Head of caudate nucleus (tissue), 42 donors: ENCODE measurements around the gene RGS11.

Experiments
- DNase-seq, 42 donors: peaks; one replicate each; pipeline versions ENCODE4 v3.0.0 to v3.0.0-alpha.2; 2020 to 2021; ENCODE audit warnings: mixed read lengths in 7 of 42
- intact Hi-C: fragments of 100-400 bp; cut with DNase I; formaldehyde crosslinking; loops from one replicate; pipeline ENCODE4 v1.15.0; 2022

The RGS11 gene

DNA sequence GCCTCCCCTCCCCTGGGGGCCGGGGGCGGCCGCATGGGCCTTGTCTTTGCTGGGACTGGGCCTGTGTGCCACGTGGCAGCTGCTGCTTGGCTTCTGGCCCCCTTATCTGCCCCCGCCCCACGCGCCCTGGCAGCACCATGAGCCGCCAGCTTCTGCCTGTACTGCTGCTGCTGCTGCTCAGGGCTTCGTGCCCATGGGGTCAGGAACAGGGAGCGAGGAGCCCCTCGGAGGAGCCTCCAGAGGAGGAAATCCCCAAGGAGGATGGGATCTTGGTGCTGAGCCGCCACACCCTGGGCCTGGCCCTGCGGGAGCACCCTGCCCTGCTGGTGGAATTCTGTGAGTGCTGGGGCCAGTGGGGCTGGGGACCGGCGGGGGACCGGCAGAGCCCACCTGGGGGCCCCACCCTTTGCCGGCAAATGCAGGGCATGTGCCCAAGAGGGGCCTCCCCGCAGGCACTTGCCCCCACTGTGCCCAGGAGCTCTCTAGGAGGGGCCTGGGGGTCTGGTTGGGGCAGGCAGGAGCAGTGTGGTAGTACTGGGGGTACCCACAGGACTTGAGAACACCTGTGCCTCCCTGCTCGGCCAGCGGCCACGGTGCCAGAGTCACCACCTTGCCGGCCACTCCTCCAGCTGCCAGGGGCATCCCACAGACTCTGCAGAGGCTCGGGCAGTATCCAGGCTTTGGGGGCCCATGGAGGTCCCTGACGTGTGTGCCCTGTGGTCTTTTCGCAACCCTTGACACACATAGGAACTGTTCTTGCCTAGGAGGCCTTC, 7.5 kb upstream of the RGS11 start, which contains the start of gene PDIA2:
PDIA2 (plus strand) TSS at position 132 of the 773 bp plus-strand sequence; CDS start at position 138, 6 bp downstream.
- intact Hi-C loops, result no loop called here
- DNase-seq, result peak in 5 of 42 donors; percentile 10 to 66 (median 43)

GRCh38 chr16:282491-282890, 6.7 kb upstream of the RGS11 start:
- DNase-seq, result no peak
- intact Hi-C loops, result no loop called here

GRCh38 chr16:281660-282255, 6.0 kb upstream of the RGS11 start:
- intact Hi-C loops, result no loop called here
- DNase-seq, result no peak

GRCh38 chr16:280991-281659, 5.4 kb upstream of the RGS11 start:
- intact Hi-C loops, result no loop called here
- DNase-seq, result no peak

DNA sequence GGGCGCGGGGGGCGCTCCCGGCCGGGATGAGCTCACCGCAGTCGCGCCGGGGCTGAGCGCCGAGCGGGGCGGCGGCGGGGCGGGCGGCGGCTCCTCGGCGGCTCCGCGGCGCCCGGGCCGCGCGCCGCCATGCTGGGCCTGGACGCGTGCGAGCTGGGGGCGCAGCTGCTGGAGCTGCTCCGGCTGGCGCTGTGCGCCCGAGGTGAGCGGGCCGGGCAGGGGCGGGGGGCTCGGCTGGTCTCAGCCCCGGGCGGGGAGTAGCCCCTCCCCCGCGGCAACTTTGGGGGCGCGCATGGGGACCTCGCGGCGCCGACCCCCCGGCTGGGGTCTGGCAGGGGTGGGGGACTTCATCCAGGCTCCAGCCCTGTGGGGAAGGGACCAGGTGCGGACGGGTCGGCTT, 4.8 kb upstream of the RGS11 start, which contains the start of gene ARHGDIG:
ARHGDIG (plus strand) TSS at position 40 of the 400 bp plus-strand sequence; CDS start at position 130, 90 bp downstream.
- DNase-seq, result peak in 1 of 42 donors; percentile 24
- intact Hi-C loops, result no loop called here

- DNase-seq, result no peak
- intact Hi-C loops, result no loop called here
Measured at GRCh38 chr16:280005-280460, 4.3 kb upstream of the RGS11 start.

- DNase-seq, result no peak
- intact Hi-C loops, result no loop called here
Measured at GRCh38 chr16:279531-279930, 3.8 kb upstream of the RGS11 start.

DNA sequence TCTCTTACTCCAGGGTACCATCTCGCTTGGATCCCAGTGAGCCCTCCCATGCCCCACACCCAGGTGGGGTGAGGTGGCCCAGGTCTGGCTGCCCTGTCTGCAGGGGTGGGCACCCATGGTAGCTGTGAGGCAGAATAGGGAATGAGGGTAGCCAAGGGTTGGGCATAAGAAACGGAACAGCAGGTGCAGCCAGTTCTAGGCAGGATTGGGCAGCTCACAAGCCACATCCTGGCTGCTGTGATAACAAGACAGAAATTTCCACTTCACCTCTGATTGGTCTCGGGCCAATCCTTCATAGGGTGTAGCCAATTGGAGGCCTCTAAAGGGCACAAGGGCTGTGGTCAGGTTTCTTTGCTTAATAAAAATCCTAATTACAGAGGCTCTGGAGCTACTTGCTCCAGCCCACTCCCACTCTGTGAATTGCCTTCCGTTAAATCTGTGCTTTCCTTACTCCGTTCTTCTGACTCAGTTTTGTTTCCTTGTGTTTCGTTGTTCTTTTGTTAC, 3.2 kb upstream of the RGS11 start:
- peak in 3 of 42 donors; percentile 17 to 25 (median 22) for DNase-seq
- intact Hi-C loops, result no loop called here

DNA sequence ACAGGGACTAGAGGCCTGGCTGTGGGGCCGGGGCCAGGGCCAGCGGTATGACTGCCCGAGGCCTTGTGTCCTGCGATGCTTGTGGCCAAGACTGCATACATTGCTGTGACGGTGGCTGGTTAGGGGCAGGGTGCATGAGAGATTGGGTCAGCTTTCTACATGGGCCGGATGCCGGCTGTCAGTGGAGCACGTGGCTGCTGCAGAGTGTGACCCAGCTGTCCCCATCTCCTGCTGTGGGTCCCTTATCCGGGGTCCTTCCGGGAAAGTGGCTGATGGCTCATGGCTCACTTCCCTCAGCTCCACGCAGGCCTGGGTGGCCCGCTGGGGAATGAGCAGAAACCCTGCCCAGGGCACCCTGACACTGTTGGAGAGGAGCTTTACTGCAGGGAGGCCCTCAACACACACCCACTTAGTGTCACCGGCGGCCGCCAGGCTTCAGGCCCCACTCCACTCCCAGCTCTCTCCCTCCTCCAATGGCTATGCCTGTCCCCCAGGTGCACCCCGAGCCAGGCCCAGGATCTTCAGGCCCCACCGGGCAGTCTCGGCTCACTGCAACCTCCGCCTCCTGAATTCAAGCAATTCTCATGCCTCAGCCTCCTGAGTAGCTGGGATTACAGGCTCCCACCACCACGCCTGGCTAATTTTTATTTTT, 808 bp upstream of the RGS11 start:
- intact Hi-C loops, result no loop called here
- DNase-seq, result no peak

- peak in 41 of 42 donors; percentile 23 to 78 (median 56) for DNase-seq
- intact Hi-C loops, result no loop called here
Measured at GRCh38 chr16:275041-275641, 603 bp downstream of the RGS11 start.

- no peak for DNase-seq
- intact Hi-C loops, result no loop called here
Measured at GRCh38 chr16:273547-274421, 2.0 kb downstream of the RGS11 start.

GRCh38 chr16:272633-273546, 2.9 kb downstream of the RGS11 start:
- intact Hi-C loops, result no loop called here
- DNase-seq, result no peak

DNA sequence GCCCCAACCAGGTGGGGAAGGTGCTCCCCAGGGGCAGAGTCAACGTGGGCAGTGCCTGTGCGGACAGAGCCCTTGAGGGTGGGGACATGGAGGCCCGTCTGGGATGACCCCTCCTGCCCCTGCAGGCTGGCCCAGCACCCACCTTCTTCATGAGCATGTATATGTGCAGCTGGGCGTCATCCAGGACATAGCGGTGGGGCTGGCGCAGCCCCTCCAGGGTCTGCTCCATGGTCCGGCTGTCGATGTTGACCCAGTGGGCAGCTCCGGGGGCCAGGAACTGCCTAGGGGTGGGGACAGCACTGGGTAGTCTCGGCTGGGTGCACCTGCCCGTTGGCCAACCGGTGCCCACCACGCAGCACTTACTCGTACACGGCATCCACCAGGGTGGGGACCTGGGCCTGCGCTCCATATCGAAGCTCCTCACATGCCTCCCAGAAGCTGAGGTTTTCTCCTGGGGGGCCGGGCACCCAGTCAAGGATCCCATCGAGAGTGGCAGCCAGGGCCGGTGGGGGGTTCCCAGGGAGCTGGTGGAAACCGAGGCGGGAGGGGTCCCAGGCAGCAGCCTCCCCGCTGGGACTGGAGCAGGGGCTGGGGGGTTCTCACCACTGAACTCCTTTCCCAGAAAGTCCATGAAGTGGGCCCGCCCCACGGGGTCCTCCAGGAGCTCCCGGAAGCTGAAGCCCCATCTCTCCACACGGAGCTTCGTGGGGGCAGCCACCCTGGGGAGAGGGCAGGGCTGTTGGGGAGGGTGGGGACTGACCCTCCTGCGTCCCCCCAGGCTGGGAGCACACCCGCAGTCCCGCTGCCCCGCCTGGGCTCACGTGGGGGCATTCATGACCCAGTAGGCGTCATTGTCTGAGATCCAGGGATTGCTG, 5.1 kb downstream of the RGS11 start:
- intact Hi-C loops, result no loop called here
- no peak for DNase-seq

DNA sequence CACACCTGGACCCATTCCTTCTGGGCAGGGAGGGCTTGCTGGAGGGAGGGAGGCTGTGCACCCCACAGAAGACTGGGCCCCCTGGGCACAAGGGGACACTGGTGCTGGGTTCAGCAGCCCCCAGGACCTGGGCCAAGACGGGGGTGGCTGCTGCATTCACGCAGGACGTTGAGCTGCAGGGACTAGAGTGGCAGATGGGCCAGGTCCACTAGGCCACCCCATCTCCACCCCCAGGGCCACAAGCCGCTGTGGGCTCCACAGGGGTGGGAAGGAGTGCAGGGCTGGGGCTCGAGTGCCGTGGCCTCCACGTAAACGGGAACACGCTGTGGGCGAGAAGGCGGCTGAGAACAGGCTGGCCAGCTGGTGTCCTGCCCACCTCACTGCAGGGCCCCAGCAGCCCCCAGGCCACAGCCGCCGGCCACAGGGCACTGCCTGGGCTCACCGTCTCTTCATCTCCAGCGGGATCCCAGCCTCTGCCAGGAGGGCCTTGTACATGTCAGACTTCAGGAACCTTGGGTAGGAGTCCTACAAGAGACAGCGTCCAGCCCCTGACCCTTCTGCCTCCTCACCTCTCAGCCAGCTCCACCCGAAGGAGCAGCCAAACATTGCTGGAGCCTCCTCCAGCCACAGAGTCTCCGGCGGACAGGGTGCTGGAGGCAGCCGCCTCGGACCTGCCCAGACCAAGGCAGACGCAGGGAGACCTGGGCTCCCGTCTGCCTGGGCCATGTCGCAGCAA, 6.5 kb downstream of the RGS11 start:
- intact Hi-C loops, result no loop called here
- DNase-seq, result no peak
